GM21528 (cell line): ENCODE results near the gene PTPRJ.

Experiments
- ATAC-seq: cut with Tn5 transposase; IDR thresholded peaks from one replicate; pipeline ENCODE4 v1.9.1; 2021; ENCODE audit warnings: mild to moderate bottlenecking, moderate library complexity; ENCODE audit not compliant: unreplicated experiment, low FRiP score

Gene PTPRJ

DNA sequence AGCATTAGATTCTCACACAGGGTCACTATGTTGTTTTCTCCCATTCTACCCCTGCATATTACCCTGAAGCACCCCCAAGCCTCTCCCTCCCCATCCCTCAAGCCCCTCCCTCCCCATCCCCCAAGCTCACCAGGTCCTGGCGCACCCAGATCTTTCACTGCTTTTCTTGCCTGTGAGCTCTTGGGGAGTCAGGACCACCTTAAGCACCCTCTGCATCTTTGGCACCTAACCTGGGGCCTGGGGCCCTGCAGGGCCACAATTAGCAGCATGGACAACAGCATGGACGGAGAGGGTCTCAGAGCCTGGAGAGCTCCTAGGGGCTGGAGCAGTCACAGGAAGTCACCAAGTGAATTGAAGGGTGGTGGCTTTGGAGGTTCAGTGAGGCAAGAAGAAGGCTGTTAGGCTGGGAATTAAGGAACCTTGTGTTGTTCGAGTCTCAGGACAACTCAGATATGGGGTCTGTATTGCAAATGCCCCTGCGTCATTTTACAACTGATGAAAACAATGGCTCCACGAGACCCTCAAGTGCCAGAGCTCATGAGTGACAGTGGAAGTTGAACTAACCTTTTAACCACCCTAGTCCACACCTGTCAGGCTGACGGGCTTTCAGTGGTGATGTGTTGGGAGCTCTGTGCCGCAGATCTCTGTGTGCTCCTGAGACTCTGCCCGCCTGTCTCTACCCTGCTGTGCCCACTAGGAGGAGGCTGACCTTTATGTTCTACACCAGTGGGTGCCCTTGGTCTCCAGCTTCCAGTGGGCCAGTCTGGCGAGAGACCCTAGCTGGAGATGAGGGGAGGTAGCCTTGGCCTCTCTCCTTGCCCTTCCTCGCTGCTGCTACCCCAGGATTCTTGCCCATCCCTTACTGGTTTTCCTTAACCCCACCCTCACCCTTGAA is 125.0 kb downstream of the PTPRJ start:
- ATAC-seq = no peak

GRCh38 chr11:48106166-48106565 is 125.8 kb downstream of the PTPRJ start:
- no peak for ATAC-seq

- ATAC-seq = peak; percentile 79
These were observed 126.9 kb downstream of the PTPRJ start for GRCh38 chr11:48107188-48107704.

GRCh38 chr11:48108231-48109045 is 128.1 kb downstream of the PTPRJ start:
- no peak for ATAC-seq

DNA sequence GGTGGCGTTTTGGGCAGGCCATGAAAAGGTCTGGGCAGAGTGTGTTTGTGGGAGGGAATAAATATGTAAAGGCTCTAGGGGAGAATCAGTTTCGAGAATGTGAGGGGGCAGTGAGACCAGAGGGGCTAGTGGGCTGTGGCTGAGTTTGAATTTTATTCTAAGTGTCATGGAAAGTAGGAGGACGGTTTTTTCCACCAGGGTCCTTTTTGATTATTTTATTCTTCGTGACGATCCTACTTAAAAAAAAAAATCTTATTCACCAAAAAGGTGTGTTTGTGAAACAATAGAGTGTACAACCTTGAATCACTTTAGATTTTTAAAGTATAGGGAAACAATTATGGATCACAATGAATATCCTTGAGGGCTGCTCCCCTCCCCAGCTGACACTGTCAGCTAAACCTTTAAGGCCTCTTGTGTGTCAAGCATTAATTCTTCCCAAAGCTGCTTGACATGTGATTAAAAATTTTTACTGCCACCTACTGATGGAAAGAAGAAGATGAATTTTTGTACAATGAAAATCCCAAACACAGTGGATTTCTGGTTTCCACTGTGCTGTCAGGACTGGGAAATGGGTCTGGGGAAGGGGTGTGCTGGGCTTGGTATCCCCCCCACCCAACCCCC is 128.8 kb downstream of the PTPRJ start:
- no peak for ATAC-seq

GRCh38 chr11:48110509-48110766 is 130.1 kb downstream of the PTPRJ start:
- ATAC-seq = no peak

DNA sequence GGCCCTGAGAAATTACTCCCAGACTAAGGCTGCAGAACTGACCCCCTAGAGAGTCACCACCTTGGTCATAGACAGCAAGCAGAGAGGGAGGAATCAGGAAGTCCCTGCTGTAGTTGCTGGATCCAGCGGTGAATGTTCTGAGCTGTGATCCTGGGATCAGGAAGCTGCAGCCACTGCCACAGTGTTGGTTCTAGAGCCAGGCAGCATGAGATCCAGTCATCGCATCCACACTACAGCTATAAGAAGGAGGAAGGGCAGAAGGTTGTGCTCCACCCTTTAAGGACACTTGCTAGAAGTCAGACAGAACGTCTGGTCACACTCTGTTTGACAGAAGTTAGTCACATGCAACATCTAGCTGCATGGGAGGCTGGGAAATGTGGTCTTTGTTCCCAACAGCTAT is 131.5 kb downstream of the PTPRJ start:
- no peak for ATAC-seq

DNA sequence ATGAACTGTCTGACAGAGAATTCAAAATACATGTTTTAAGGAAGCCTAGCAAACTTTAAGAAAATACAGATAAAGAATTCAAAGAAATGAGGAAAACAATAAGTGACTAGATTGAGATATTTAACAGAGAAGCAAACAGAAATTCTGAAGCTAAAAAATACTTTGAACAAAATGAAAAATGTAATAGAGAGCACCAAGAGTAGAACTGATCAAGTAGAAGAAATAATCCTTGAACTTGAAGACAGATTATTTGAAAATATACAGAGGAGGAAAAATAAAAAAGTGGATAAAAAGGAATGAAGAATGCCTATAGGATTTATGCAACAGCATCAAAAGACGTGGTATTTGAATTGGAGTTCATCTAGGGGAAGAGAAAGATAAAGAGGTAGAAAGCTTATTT is 134.4 kb downstream of the PTPRJ start:
- ATAC-seq = no peak

- ATAC-seq = no peak
These were observed 136.3 kb downstream of the PTPRJ start for GRCh38 chr11:48116437-48117228.

DNA sequence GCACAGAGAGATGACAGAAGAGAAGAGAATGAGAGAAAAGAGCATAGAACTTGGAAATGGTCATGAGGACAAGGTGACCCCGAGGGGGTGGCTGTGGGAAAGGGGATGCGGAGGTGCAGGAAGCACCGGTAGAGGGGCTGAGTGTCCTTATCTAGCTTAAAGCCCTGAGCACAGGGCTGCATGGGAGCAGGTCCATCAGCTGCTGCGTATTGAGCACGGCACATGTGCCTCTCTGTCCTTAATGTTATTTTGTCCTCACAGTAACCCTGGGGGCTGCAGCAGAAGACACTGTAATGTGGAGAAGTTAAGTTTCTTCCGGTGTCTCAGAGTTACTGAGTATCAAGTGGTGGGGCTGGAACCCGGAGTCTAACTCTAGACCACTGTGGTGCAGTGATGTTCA is 141.9 kb downstream of the PTPRJ start:
- ATAC-seq = no peak

DNA sequence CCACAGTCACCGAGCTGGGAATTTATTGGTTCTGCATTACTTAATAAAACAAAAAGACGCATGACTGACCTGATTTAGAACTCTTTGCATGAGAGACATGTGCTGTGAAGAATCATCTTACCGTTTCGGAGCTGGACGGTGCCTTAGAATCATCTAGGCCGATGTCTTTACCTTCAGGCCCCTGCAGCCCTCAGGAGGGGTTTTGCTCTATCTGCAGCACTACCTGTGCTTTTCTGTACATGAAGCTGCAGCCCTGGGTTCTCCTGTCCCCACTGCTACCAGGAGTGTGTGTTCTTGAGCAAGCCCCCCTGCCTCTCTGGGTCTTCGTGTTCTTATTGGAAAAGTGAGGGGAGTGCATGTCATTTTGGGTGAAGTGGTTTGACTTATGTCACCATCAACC is 142.3 kb downstream of the PTPRJ start:
- ATAC-seq = no peak

- ATAC-seq = no peak
These were observed 143.0 kb downstream of the PTPRJ start for GRCh38 chr11:48123254-48123875.

- ATAC-seq = no peak
These were observed 143.8 kb downstream of the PTPRJ start for GRCh38 chr11:48123934-48124755.

GRCh38 chr11:48124880-48125279 is 144.5 kb downstream of the PTPRJ start:
- ATAC-seq = no peak

GRCh38 chr11:48125866-48126265 is 145.5 kb downstream of the PTPRJ start:
- no peak for ATAC-seq

GRCh38 chr11:48127521-48128183 is 147.3 kb downstream of the PTPRJ start:
- ATAC-seq = no peak

GRCh38 chr11:48129697-48130395 is 149.5 kb downstream of the PTPRJ start:
- no peak for ATAC-seq
